GM08714 (cell line): ENCODE data around the gene PTCD2.

Source experiments
- H3K4me3 ChIP-seq: fragments of 200-500 bp; sonication (Bioruptor generic); 2 replicates; pipeline ENCODE4 v1.5.1; 2014; ENCODE audit warnings: mild to moderate bottlenecking, low read length, inconsistent platforms
- ZNF274 ChIP-seq: IDR thresholded peaks from 2 replicates; pipeline ENCODE4 v1.6.1; 2012; ENCODE audit warnings: mild to moderate bottlenecking, low read depth, low read length

The PTCD2 gene

GRCh38 chr5:72376381-72376780, 56.2 kb downstream of the PTCD2 start:
- H3K4me3 ChIP-seq = no peak overlapping the region
- TF ChIP-seq ZNF274 = no peak

GRCh38 chr5:72377910-72378638, 57.9 kb downstream of the PTCD2 start:
- no peak for TF ChIP-seq ZNF274
- H3K4me3 ChIP-seq = no peak overlapping the region

- H3K4me3 ChIP-seq = no peak overlapping the region
- no peak for TF ChIP-seq ZNF274
Observed at GRCh38 chr5:72378639-72379289, 58.6 kb downstream of the PTCD2 start.

GRCh38 chr5:72379936-72380335, 59.8 kb downstream of the PTCD2 start:
- no peak for TF ChIP-seq ZNF274
- no peak overlapping the region for H3K4me3 ChIP-seq

- no peak for TF ChIP-seq ZNF274
- H3K4me3 ChIP-seq = no peak overlapping the region
Observed at GRCh38 chr5:72380492-72381274, 60.5 kb downstream of the PTCD2 start.

- no peak for TF ChIP-seq ZNF274
- H3K4me3 ChIP-seq = no peak overlapping the region
Observed at GRCh38 chr5:72383280-72383679, 63.1 kb downstream of the PTCD2 start.

GRCh38 chr5:72383726-72384125, 63.6 kb downstream of the PTCD2 start:
- no peak for TF ChIP-seq ZNF274
- H3K4me3 ChIP-seq = no peak overlapping the region

- no peak overlapping the region for H3K4me3 ChIP-seq
- no peak for TF ChIP-seq ZNF274
Observed at GRCh38 chr5:72386639-72387038, 66.5 kb downstream of the PTCD2 start.

GRCh38 chr5:72387985-72388384, 67.8 kb downstream of the PTCD2 start:
- no peak overlapping the region for H3K4me3 ChIP-seq
- TF ChIP-seq ZNF274 = no peak

- no peak overlapping the region for H3K4me3 ChIP-seq
- TF ChIP-seq ZNF274 = no peak
Observed at GRCh38 chr5:72388646-72389045, 68.5 kb downstream of the PTCD2 start.

GRCh38 chr5:72390836-72391235, 70.7 kb downstream of the PTCD2 start:
- TF ChIP-seq ZNF274 = no peak
- H3K4me3 ChIP-seq = no peak overlapping the region

- no peak for TF ChIP-seq ZNF274
- H3K4me3 ChIP-seq = no peak overlapping the region
Observed at GRCh38 chr5:72392326-72392733, 72.2 kb downstream of the PTCD2 start.

GRCh38 chr5:72393052-72393451, 72.9 kb downstream of the PTCD2 start:
- H3K4me3 ChIP-seq = no peak overlapping the region
- no peak for TF ChIP-seq ZNF274

- TF ChIP-seq ZNF274 = no peak
- no peak overlapping the region for H3K4me3 ChIP-seq
Observed at GRCh38 chr5:72394688-72395087, 74.5 kb downstream of the PTCD2 start.

GRCh38 chr5:72397836-72398235, 77.7 kb downstream of the PTCD2 start:
- TF ChIP-seq ZNF274 = no peak
- no peak overlapping the region for H3K4me3 ChIP-seq
